ENCODE data around the gene DOC2A. TPM values are rescaled to one million over a fixed set of nuclear protein-coding genes. Genes with fewer than 3 reads are reported as not detected.

Gene DOC2A
- total and polyA plus RNA-seq, 7 experiments from 2014 or later, result 0.18 to 0.54 (median 0.46) TPM; not detected in 4

- DNase-seq (no peak), ATAC-seq (no peak)
- CTCF ChIA-PET, result no interaction called here
- Histone ChIP-seq H3K27me3 (ENCODE audit: control insufficient read depth in 2 of 2, insufficient read depth in 2 of 2, low read length in 2 of 2) (no peaks in the 10 kb centered on the region), H3K4me1 (ENCODE audit: control insufficient read depth in 2 of 2, insufficient read depth in 2 of 2, low read length in 2 of 2) (peaks cover 11 to 12% of the 10 kb centered on the region in 2 donors), H3K27ac (ENCODE audit: low read depth, low read length) (no peak overlapping the region), H3K9me3 (ENCODE audit: control insufficient read depth in 2 of 3, low read length in 3 of 3) (no peaks in the 10 kb centered on the region), H3K4me3 (ENCODE audit: low read length) (no peak overlapping the region), H3K36me3 (ENCODE audit: control insufficient read depth in 2 of 3, insufficient read depth in 3 of 3, low read length in 3 of 3) (peaks cover 0 to 61% (median 0%) of the 10 kb centered on the region in 3 experiments)
- peak overlapping the region in 1 of 9 donors; percentile 70 for H3K27ac Mint-ChIP-seq
- H3K4me3 Mint-ChIP-seq, result peak overlapping the region in 1 of 10 donors; percentile 81
- intact Hi-C loops (cut with micrococcal nuclease), result loop anchor here (5.0 to 10.0 kb wide), 4 partner anchors 37 to 1135 kb away; partner anchors contain the start of genes FBXL19 (in 1 of the 2), MAZ (in 1 of the 2), SH2B1 (in 1 of the 2) and TMEM219 (in 1 of the 2)
- peaks cover 16 to 44% (median 30%) of the 10 kb centered on the region in 7 donors for H3K4me1 Mint-ChIP-seq
- no peaks in the 10 kb centered on the region for H3K27me3 Mint-ChIP-seq
- peaks cover 0 to 22% (median 4%) of the 10 kb centered on the region in 5 donors for H3K36me3 Mint-ChIP-seq
- POLR2A ChIA-PET, result no interaction called here
- no peaks in the 10 kb centered on the region for H3K9me3 Mint-ChIP-seq
Observed at GRCh38 chr16:29999605-30000004, 11.2 kb downstream of the DOC2A start.

GRCh38 chr16:29996766-29997250 lies 14.0 kb downstream of the DOC2A start:
- Histone ChIP-seq H3K36me3 (ENCODE audit: control insufficient read depth in 2 of 3, insufficient read depth in 3 of 3, low read length in 3 of 3) (peaks cover 0 to 59% (median 0%) of the 10 kb centered on the region in 3 experiments), H3K27me3 (ENCODE audit: control insufficient read depth in 2 of 2, insufficient read depth in 2 of 2, low read length in 2 of 2) (no peaks in the 10 kb centered on the region), H3K27ac (ENCODE audit: low read depth, low read length) (peak overlapping the region; percentile 99), H3K4me1 (ENCODE audit: control insufficient read depth in 2 of 2, insufficient read depth in 2 of 2, low read length in 2 of 2) (peaks cover 16 to 18% of the 10 kb centered on the region in 2 donors), H3K9me3 (ENCODE audit: control insufficient read depth in 2 of 3, low read length in 3 of 3) (no peaks in the 10 kb centered on the region), H3K4me3 (ENCODE audit: low read length) (peak overlapping the region; percentile 100)
- Mint-ChIP-seq H3K27ac (peak overlapping the region; percentile 93 to 99 (median 97)), H3K4me1 (peaks cover 24 to 53% (median 38%) of the 10 kb centered on the region in 7 donors), H3K36me3 (peaks cover 0 to 27% (median 3%) of the 10 kb centered on the region in 5 donors), H3K27me3 (no peaks in the 10 kb centered on the region), H3K9me3 (no peaks in the 10 kb centered on the region), H3K4me3 (peak overlapping the region; percentile 86 to 99 (median 98))
- DNase-seq (no peak), ATAC-seq (no peak)
- intact Hi-C loops (cut with micrococcal nuclease), result loop anchor here (1.0 to 10.0 kb wide), 16 partner anchors 24 to 1132 kb away; partner anchors contain the start of genes CDIPT (in 2 of the 2), FBXL19 (in 2 of the 2), KCTD13 (in 2 of the 2) and TAOK2 (in 2 of the 2)
- POLR2A ChIA-PET, result interaction anchor here (0.7 to 3.3 kb wide), 11 partner anchors 9 to 614 kb away, joined by 3 to 26 read pairs (median 10); partner anchors contain the start of genes KCTD13, TAOK2 and TMEM219
- CTCF ChIA-PET, result interaction anchor here (0.7 to 1.4 kb wide), 4 partner anchors 80 to 356 kb away, joined by 3 to 6 read pairs (median 4); partner anchors contain the start of gene CDIPT

DNA sequence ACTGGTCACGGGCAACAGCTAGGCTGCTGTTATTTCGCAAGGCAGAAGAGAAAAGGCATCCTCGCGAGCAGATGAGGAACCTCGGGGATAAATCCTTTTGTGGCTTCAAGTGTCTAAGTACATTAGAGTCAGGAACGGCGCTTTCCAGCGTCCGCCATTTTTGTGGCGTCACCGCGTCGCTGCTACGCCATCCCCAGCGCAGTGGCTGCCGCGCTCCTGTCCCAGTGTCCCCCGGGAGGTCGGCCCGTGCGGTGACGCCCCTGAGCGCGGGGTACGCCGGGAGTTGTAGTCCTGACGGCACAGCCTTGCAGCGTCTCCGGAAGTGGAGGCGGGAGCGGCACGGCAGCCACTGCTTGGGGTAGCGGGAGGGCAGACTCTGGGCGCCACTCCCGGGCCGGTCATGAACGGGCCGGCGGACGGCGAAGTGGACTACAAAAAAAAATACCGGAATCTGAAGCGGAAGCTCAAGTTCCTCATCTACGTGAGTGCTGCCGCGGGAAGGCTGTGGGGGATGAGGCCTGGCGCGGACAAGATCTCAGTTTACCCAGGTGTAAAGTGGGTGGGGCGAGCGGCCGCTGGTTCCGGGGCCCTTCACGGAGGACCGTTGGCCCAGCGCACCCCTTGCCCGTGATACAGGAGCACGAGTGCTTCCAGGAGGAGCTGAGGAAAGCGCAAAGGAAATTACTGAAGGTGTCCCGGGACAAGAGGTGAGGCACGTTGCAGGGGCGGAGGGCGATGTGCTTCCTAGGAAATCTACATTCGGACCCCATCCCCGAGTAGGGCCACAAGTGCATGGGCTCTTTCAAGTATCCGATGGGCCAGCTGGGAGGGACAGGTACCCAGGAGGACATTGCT lies 14.7 kb downstream of the DOC2A start, which contains the start of gene INO80E:
TSS of gene INO80E (plus strand) at position 331 of the 855 bp plus-strand sequence. CDS start at position 401, 70 bp downstream.
- peaks cover 16 to 18% of the 10 kb centered on the region in 2 donors for H3K4me1 ChIP-seq (ENCODE audit: control insufficient read depth in 2 of 2, insufficient read depth in 2 of 2, low read length in 2 of 2)
- DNase-seq (peak; percentile 94 to 99 (median 98)), ATAC-seq (peak; percentile 99)
- peak within 1 kb of the TSS; percentile 100 for H3K4me3 ChIP-seq (ENCODE audit: low read length)
- Mint-ChIP-seq H3K27me3 (no peaks in the 10 kb centered on the region), H3K4me3 (peak within 1 kb of the TSS; percentile 86 to 99 (median 98)), H3K9me3 (no peaks in the 10 kb centered on the region), H3K36me3 (peaks cover 0 to 27% (median 3%) of the 10 kb centered on the region in 5 donors), H3K27ac (peak within 1 kb of the TSS; percentile 93 to 99 (median 97)), H3K4me1 (peaks cover 24 to 53% (median 38%) of the 10 kb centered on the region in 7 donors)
- peaks cover 0 to 59% (median 0%) of the 10 kb centered on the region in 3 experiments for H3K36me3 ChIP-seq (ENCODE audit: control insufficient read depth in 2 of 3, insufficient read depth in 3 of 3, low read length in 3 of 3)
- ChIA-PET POLR2A (interaction anchor here (0.7 to 3.3 kb wide), 14 partner anchors 9 to 614 kb away, joined by 3 to 26 read pairs (median 5); partner anchors contain the start of genes CDIPT, KCTD13, KIF22 and TAOK2), CTCF (interaction anchor here (0.7 to 1.2 kb wide), 3 partner anchors 79 to 355 kb away, joined by 3 to 6 read pairs (median 5); partner anchors contain the start of gene CDIPT)
- H3K9me3 ChIP-seq (ENCODE audit: control insufficient read depth in 2 of 3, low read length in 3 of 3), result no peaks in the 10 kb centered on the region
- no peaks in the 10 kb centered on the region for H3K27me3 ChIP-seq (ENCODE audit: control insufficient read depth in 2 of 2, insufficient read depth in 2 of 2, low read length in 2 of 2)
- H3K27ac ChIP-seq (ENCODE audit: low read depth, low read length), result peak within 1 kb of the TSS; percentile 99
- intact Hi-C loops (cut with micrococcal nuclease), result loop anchor here (1.0 to 10.0 kb wide), 17 partner anchors 23 to 1131 kb away; partner anchors contain the start of genes CDIPT (in 2 of the 2), FBXL19 (in 2 of the 2), KCTD13 (in 2 of the 2) and TAOK2 (in 2 of the 2)

GRCh38 chr16:29995324-29995910 lies 15.4 kb downstream of the DOC2A start, which contains the start of gene HIRIP3:
Gene HIRIP3, minus strand, starts transcription at chr16:29995617. Its CDS starts 12 bp downstream, at chr16:29995605.
- peak within 1 kb of the TSS; percentile 93 to 99 (median 97) for H3K27ac Mint-ChIP-seq
- no peaks in the 10 kb centered on the region for H3K9me3 Mint-ChIP-seq
- Histone ChIP-seq H3K27ac (ENCODE audit: low read depth, low read length) (peak within 1 kb of the TSS; percentile 99), H3K9me3 (ENCODE audit: control insufficient read depth in 2 of 3, low read length in 3 of 3) (no peaks in the 10 kb centered on the region), H3K4me3 (ENCODE audit: low read length) (peak within 1 kb of the TSS; percentile 100), H3K27me3 (ENCODE audit: control insufficient read depth in 2 of 2, insufficient read depth in 2 of 2, low read length in 2 of 2) (no peaks in the 10 kb centered on the region), H3K4me1 (ENCODE audit: control insufficient read depth in 2 of 2, insufficient read depth in 2 of 2, low read length in 2 of 2) (peaks cover 16 to 18% of the 10 kb centered on the region in 2 donors), H3K36me3 (ENCODE audit: control insufficient read depth in 2 of 3, insufficient read depth in 3 of 3, low read length in 3 of 3) (peaks cover 0 to 57% (median 0%) of the 10 kb centered on the region in 3 experiments)
- no peaks in the 10 kb centered on the region for H3K27me3 Mint-ChIP-seq
- peak within 1 kb of the TSS; percentile 86 to 99 (median 98) for H3K4me3 Mint-ChIP-seq
- CTCF ChIA-PET, result no interaction called here
- H3K36me3 Mint-ChIP-seq, result peaks cover 0 to 27% (median 4%) of the 10 kb centered on the region in 5 donors
- POLR2A ChIA-PET, result interaction anchor here (0.8 to 3.3 kb wide), 13 partner anchors 9 to 613 kb away, joined by 3 to 26 read pairs (median 6); partner anchors contain the start of genes CDIPT, KCTD13, KIF22 and TAOK2
- DNase-seq (peak; percentile 81 to 91 (median 88)), ATAC-seq (peak; percentile 76)
- H3K4me1 Mint-ChIP-seq, result peaks cover 24 to 53% (median 38%) of the 10 kb centered on the region in 7 donors
- intact Hi-C loops (cut with micrococcal nuclease), result loop anchor here (1.0 to 10.0 kb wide), 5 partner anchors 33 to 1131 kb away; partner anchors contain the start of genes FBXL19 (in 1 of the 2), MAZ (in 1 of the 2), SH2B1 (in 1 of the 2) and TMEM219 (in 1 of the 2)

DNA sequence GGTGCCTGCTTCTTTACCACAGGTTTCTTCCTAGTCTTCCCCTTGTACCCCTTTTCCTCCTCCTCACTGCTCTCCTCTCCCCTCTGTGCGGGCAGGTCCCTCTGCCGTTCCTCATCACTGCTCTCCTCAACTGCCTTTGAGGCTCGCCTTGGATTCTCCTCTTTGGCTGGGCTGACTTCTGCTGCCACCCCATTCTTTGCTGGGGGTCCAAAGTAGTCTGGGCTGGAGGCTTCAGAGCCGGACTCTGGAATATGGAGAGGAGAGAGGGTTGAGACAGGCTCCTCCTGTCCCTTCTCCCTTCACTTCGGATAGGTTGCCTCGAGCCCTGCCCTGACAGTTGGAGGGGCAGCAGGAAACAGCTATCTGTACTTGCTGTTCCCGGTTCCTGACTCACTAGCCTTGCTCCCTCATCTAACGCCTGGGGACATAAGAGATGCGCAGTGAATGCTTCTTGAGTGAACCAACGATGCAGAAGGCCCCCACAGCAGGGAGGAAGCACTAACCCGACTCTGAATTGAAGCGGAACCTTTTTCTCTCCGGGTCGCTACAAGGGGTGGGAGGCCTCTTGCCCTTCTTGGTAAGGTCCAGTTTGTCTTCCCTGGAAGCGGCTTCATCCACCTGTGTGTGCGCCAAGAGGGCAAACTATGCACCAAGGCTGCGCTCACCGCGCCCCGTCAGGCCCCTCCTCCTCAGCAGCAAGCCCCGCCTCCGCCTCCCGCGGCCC lies 16.1 kb downstream of the DOC2A start:
- Histone ChIP-seq H3K4me3 (ENCODE audit: low read length) (peak overlapping the region; percentile 100), H3K4me1 (ENCODE audit: control insufficient read depth in 2 of 2, insufficient read depth in 2 of 2, low read length in 2 of 2) (peaks cover 16 to 18% of the 10 kb centered on the region in 2 donors), H3K27me3 (ENCODE audit: control insufficient read depth in 2 of 2, insufficient read depth in 2 of 2, low read length in 2 of 2) (no peaks in the 10 kb centered on the region), H3K27ac (ENCODE audit: low read depth, low read length) (peak overlapping the region; percentile 99), H3K9me3 (ENCODE audit: control insufficient read depth in 2 of 3, low read length in 3 of 3) (no peaks in the 10 kb centered on the region), H3K36me3 (ENCODE audit: control insufficient read depth in 2 of 3, insufficient read depth in 3 of 3, low read length in 3 of 3) (peaks cover 0 to 58% (median 0%) of the 10 kb centered on the region in 3 experiments)
- POLR2A ChIA-PET, result interaction anchor here (0.8 to 3.3 kb wide), 12 partner anchors 8 to 293 kb away, joined by 3 to 26 read pairs (median 11); partner anchors contain the start of genes CDIPT, KCTD13, TAOK2 and TMEM219
- DNase-seq, result peak in 1 of 9 donors; percentile 79
- intact Hi-C loops (cut with micrococcal nuclease), result loop anchor here (1.0 to 10.0 kb wide), 5 partner anchors 32 to 1130 kb away; partner anchors contain the start of genes FBXL19 (in 1 of the 2), MAZ (in 1 of the 2), SH2B1 (in 1 of the 2) and TMEM219 (in 1 of the 2)
- Mint-ChIP-seq H3K36me3 (peaks cover 0 to 27% (median 7%) of the 10 kb centered on the region in 5 donors), H3K9me3 (no peaks in the 10 kb centered on the region), H3K4me3 (peak overlapping the region; percentile 86 to 99 (median 98)), H3K4me1 (peaks cover 24 to 51% (median 37%) of the 10 kb centered on the region in 7 donors), H3K27me3 (no peaks in the 10 kb centered on the region), H3K27ac (peak overlapping the region; percentile 93 to 99 (median 97))
- CTCF ChIA-PET, result no interaction called here
- no peak for ATAC-seq

Data from naive thymus-derived CD4-positive, alpha-beta T cell (primary cell).